Smooth muscle cell (in vitro differentiated cells): Measurements from ENCODE around the gene POC1B. TPM values are rescaled to one million over a fixed set of nuclear protein-coding genes. Genes with fewer than 3 reads are reported as not detected.

Experiments
- DNase-seq: peaks from one replicate; lab custom pipeline; 2025; ENCODE audit not compliant: unreplicated experiment; lab: John Stamatoyannopoulos, UW
- H2AFZ ChIP-seq: fragments of 200-600 bp; sonication (generic); 2 replicates; pipeline ENCODE4 v1.6.0; 2016; ENCODE audit warnings: antibody characterized with exemption, low read depth, mild to moderate bottlenecking
- H3F3A ChIP-seq: fragments of 200-600 bp; sonication (generic); 2 replicates; pipeline ENCODE4 v1.6.0; 2017; ENCODE audit warnings: antibody characterized with exemption, low read depth
- H3K27ac ChIP-seq: fragments of 200-600 bp; sonication (generic); 2 replicates; pipeline ENCODE4 v1.5.1; 2016; ENCODE audit warnings: low read depth, mild to moderate bottlenecking
- H3K27me3 ChIP-seq: fragments of 200-600 bp; sonication (generic); 2 replicates; pipeline ENCODE4 v1.6.1; 2016; ENCODE audit warnings: low read depth, mild to moderate bottlenecking
- H3K36me3 ChIP-seq: fragments of 200-600 bp; sonication (generic); 2 replicates; pipeline ENCODE4 v1.5.1; 2016; ENCODE audit warnings: low read depth
- H3K4me1 ChIP-seq: fragments of 200-600 bp; sonication (generic); 2 replicates; pipeline ENCODE4 v1.5.1; 2016; ENCODE audit warnings: low read depth
- H3K4me2 ChIP-seq: fragments of 200-600 bp; sonication (generic); 2 replicates; pipeline ENCODE4 v1.6.0; 2016; ENCODE audit warnings: mild to moderate bottlenecking
- H3K4me3 ChIP-seq: fragments of 200-600 bp; sonication (generic); 2 replicates; pipeline ENCODE4 v1.5.1; 2016; ENCODE audit warnings: mild to moderate bottlenecking
- H3K79me2 ChIP-seq: fragments of 200-600 bp; sonication (generic); 2 replicates; pipeline ENCODE4 v1.6.0; 2016; ENCODE audit warnings: low read depth, mild to moderate bottlenecking
- H3K9ac ChIP-seq: fragments of 200-600 bp; sonication (generic); 2 replicates; pipeline ENCODE4 v1.6.0; 2016; ENCODE audit warnings: low read depth
- H3K9me3 ChIP-seq: fragments of 200-600 bp; sonication (generic); replicated peaks from 2 replicates; pipeline ENCODE4 v1.5.1; 2016; ENCODE audit warnings: low read depth
- H4K20me1 ChIP-seq: fragments of 200-600 bp; sonication (generic); 2 replicates; pipeline ENCODE4 v1.6.0; 2016; ENCODE audit warnings: low read depth
- WGBS: methylation state at CpG from one replicate; pipeline ENCODE4 v1.1.7; 2016; ENCODE audit warnings: low lambda C conversion rate; 5-methylcytosine and 5-hydroxymethylcytosine counted together
- polyA plus RNA-seq: library from polyadenylated mRNA; unstranded; fragments of >200 nt; fragmentation: Nextera tagmentation; extraction: Ambion mirVana; gene quantifications from 2 replicates; pipeline ENCODE4 v1.2.1, GENCODE V29; 2016
- total RNA-seq: library from RNA; depleted of rRNA; stranded (reverse); fragments of >200 nt; gene quantifications from 2 replicates; pipeline ENCODE4 v1.2.3, GENCODE V29; 2014
- TF ChIP-seq, protein P1 (sequence below): fragments of 200-600 bp; sonication (generic); IDR thresholded peaks from 2 replicates; pipeline ENCODE4 v1.5.1; 2017; ENCODE audit warnings: borderline replicate concordance, mild to moderate bottlenecking, antibody characterized with exemption; ENCODE audit not compliant: insufficient read depth, poor library complexity, severe bottlenecking

Gene POC1B
- total and polyA plus RNA-seq, 2 experiments from 2014 or later, result 9.1 to 13.3 TPM

DNA sequence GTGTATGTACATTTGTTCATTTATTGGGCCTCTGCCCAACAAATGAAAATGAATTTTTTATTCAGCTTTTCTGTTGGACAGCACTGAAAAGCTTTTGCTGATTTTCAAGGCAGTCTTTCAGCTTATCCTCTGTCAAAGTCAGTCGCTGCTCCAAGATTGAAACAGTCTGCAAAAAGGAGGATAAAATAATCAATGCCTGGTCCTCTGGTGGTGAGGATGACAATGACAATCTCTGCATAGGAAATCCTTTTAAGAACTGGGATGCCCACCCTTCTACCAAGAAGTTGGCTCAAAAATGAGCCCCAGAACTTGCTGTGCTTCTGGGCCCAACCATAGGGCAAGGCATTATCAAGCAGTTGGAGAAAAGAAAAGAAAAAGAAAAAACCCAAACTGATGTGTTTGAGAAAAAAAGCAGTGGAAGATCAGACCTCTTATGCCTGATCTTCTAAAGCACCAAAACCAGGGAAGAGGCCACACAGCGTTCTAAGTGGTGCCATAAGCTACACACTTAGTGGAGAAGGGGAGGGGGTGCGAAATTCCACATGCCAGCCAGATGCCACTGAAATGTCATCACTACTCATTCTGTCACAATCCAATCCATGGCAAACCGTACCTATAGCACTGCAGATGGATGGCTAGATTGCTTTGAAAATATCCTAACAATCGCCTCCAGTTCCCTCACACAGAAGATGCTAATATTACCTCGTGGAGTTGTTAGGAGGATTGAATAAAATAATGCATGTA is 104.6 kb downstream of the POC1B start:
- Histone ChIP-seq H3K36me3 (no peaks in the 10 kb centered on the region), H3K9me3 (no peaks in the 10 kb centered on the region), H3F3A (no peaks in the 10 kb centered on the region), H3K4me2 (no peak overlapping the region), H3K27ac (no peak overlapping the region), H3K4me1 (peaks cover 6% of the 10 kb centered on the region), H3K79me2 (no peaks in the 10 kb centered on the region), H4K20me1 (no peaks in the 10 kb centered on the region), H3K4me3 (no peak overlapping the region), H3K27me3 (no peaks in the 10 kb centered on the region), H2AFZ (no peak overlapping the region), H3K9ac (no peak overlapping the region)
- TF ChIP-seq, protein P1, sequence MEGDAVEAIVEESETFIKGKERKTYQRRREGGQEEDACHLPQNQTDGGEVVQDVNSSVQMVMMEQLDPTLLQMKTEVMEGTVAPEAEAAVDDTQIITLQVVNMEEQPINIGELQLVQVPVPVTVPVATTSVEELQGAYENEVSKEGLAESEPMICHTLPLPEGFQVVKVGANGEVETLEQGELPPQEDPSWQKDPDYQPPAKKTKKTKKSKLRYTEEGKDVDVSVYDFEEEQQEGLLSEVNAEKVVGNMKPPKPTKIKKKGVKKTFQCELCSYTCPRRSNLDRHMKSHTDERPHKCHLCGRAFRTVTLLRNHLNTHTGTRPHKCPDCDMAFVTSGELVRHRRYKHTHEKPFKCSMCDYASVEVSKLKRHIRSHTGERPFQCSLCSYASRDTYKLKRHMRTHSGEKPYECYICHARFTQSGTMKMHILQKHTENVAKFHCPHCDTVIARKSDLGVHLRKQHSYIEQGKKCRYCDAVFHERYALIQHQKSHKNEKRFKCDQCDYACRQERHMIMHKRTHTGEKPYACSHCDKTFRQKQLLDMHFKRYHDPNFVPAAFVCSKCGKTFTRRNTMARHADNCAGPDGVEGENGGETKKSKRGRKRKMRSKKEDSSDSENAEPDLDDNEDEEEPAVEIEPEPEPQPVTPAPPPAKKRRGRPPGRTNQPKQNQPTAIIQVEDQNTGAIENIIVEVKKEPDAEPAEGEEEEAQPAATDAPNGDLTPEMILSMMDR, result peak; percentile 10
- WGBS, result 74% methylated on average over 6 of the region's 6 CpGs
- DNase-seq, result no peak

DNA sequence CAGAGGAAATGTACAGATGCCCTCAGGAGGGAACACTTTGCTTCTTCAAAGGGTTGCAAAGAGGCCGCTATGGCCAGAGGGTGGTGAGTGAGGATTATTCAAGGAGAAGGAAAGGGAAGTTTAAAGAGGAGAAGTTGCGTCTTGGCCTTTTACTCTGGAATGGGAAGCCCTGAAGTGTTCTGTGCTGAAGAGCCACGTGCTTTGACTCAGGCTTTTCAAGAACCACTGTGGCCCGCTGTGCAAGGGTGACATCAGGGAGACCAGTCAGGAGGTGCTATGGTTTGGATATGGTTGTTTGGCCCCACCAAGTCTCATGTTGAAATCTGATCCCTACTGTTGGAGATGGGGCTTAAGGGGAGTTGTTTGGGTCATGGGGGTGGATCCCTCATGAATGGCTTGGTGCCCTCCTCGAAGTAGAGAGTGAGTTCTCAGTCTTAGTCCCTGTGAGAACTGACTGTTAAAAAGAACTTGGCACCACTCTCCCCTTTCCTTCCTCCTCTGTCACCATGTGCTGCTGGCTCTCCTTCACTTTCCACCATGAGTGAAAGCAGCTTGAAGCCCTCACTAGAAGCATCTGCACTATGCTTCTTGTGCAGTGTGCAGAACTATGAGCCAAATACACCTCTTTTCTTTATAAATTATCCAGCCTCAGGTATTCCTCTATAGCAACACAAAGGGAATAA is 107.5 kb downstream of the POC1B start:
- Histone ChIP-seq H3K27ac (no peak overlapping the region), H4K20me1 (no peaks in the 10 kb centered on the region), H3K4me3 (no peak overlapping the region), H3F3A (no peaks in the 10 kb centered on the region), H3K9me3 (no peaks in the 10 kb centered on the region), H3K4me2 (no peak overlapping the region), H3K79me2 (no peaks in the 10 kb centered on the region), H3K27me3 (no peaks in the 10 kb centered on the region), H3K9ac (no peak overlapping the region), H3K4me1 (peaks cover 12% of the 10 kb centered on the region), H2AFZ (no peak overlapping the region), H3K36me3 (no peaks in the 10 kb centered on the region)
- WGBS, result 96% methylated on average over 5 of the region's 5 CpGs
- no peak for DNase-seq
- TF ChIP-seq, protein P1, result no peak

DNA sequence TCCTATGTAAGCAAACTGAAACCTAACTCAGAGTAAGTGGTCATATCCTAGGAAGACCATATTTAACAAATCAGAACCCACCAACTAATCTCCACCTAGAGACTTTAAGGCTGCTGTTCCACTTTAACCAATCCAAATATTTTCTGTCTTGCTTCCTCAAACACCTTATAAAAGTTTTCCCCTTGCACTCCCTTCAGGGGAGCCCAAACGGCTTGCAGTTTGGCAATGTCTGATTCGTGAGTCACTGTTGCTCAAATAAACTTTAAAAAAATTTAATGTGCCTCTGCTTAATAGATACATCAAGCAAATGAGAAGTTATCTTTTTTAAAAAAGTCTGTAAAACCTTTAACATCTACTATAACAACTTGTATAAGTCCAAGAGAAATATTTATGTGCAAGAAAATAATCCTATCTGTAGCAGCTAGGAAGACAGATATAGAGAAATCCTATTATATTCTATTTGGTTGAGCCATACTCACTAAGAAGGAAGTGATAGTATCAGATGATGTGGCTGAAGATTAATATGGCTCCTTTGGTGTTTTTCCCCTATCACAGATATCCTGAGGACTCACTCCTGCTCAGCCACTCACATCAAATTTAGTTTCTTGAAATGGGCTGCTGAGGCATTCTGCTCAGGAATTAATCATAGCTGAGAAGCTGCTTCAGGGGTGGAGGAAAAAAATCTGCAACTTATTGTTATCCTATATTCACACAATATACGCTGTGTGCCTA is 108.4 kb downstream of the POC1B start:
- H3K9ac ChIP-seq, result no peak overlapping the region
- H3K27ac ChIP-seq, result peak overlapping the region; percentile 18
- WGBS, result 50% methylated on average over 3 of the region's 3 CpGs
- no peaks in the 10 kb centered on the region for H4K20me1 ChIP-seq
- TF ChIP-seq, protein P1, result no peak
- H2AFZ ChIP-seq, result peak overlapping the region; percentile 7
- no peaks in the 10 kb centered on the region for H3K36me3 ChIP-seq
- H3K79me2 ChIP-seq, result no peaks in the 10 kb centered on the region
- no peaks in the 10 kb centered on the region for H3K27me3 ChIP-seq
- H3K9me3 ChIP-seq, result no peaks in the 10 kb centered on the region
- no peak overlapping the region for H3K4me3 ChIP-seq
- H3F3A ChIP-seq, result no peaks in the 10 kb centered on the region
- peak overlapping the region; percentile 66 for H3K4me2 ChIP-seq
- DNase-seq, result no peak
- peaks cover 12% of the 10 kb centered on the region for H3K4me1 ChIP-seq
